OCI-LY7 (cell line): ENCODE measurements around the gene FOXJ2. TPM values are rescaled to one million over a fixed set of nuclear protein-coding genes. Genes with fewer than 3 reads are reported as not detected.

Experiments used
- BruUV-seq: library from RNA; stranded (reverse); fragments of 400-500 nt; replicated peaks from 2 replicates; lab custom pipeline; 2021; lab: Mats Ljungman, UMichigan
- CTCF ChIA-PET: fragments of 300-600 bp; sonication (Branson Sonifier 250); formaldehyde crosslinking; loops from one replicate; lab custom pipeline; 2022; ENCODE audit warnings: antibody characterized with exemption; ENCODE audit not compliant: unreplicated experiment; lab: Charles Lee
- POLR2A ChIA-PET: fragments of 300-600 bp; sonication (Branson Sonifier 250); formaldehyde crosslinking; loops from one replicate; lab custom pipeline; 2022; ENCODE audit warnings: antibody characterized with exemption; lab: Charles Lee
- DNase-seq: peaks from one replicate; pipeline ENCODE4 v3.0.0-alpha.2; 2015; ENCODE audit warnings: low spot score
- H2AFZ ChIP-seq: fragments of 200-600 bp; sonication (generic), shearing (Covaris generic); 2 replicates; pipeline ENCODE4 v1.6.1; 2014; ENCODE audit warnings: mild to moderate bottlenecking, antibody characterized with exemption, low read length, moderate library complexity
- H3K27ac ChIP-seq: fragments of 200-600 bp; sonication (generic); 2 replicates; pipeline ENCODE4 v1.5.1; 2014; ENCODE audit warnings: mixed run types, low read depth, mild to moderate bottlenecking, moderate library complexity, low read length, inconsistent platforms; ENCODE audit not compliant: poor library complexity, severe bottlenecking
- H3K36me3 ChIP-seq: fragments of 200-600 bp; sonication (generic); 2 replicates; pipeline ENCODE4 v1.6.1; 2014; ENCODE audit warnings: mild to moderate bottlenecking, antibody characterized with exemption, low read length, moderate library complexity, mixed read lengths; ENCODE audit not compliant: insufficient read depth
- H3K4me1 ChIP-seq: fragments of 200-600 bp; sonication (generic); 2 replicates; pipeline ENCODE4 v1.5.1; 2014; ENCODE audit warnings: mild to moderate bottlenecking, low read length; ENCODE audit not compliant: insufficient read depth, poor library complexity, severe bottlenecking
- H3K4me2 ChIP-seq: fragments of 200-600 bp; sonication (generic); 2 replicates; pipeline ENCODE4 v1.6.1; 2014; ENCODE audit warnings: mild to moderate bottlenecking, low read length
- H3K4me3 ChIP-seq: fragments of 200-600 bp; sonication (generic); 2 replicates; pipeline ENCODE4 v1.5.1; 2014; ENCODE audit warnings: mild to moderate bottlenecking, low read depth, low read length; ENCODE audit not compliant: poor library complexity, severe bottlenecking
- H3K79me2 ChIP-seq: fragments of 200-600 bp; sonication (generic); 2 replicates; pipeline ENCODE4 v1.6.1; 2016; ENCODE audit warnings: low read depth, mild to moderate bottlenecking, low read length, moderate library complexity, mixed read lengths; ENCODE audit not compliant: insufficient read depth
- H3K9me2 ChIP-seq: fragments of 200-600 bp; sonication (generic); 2 replicates; pipeline ENCODE4 v1.6.1; 2016; ENCODE audit warnings: mild to moderate bottlenecking, low read length, mixed read lengths; ENCODE audit not compliant: insufficient read depth
- H3K9me3 ChIP-seq: fragments of 200-600 bp; sonication (generic); 2 replicates; pipeline ENCODE4 v1.6.1; 2014; ENCODE audit warnings: mild to moderate bottlenecking, mixed run types, low read length, mixed read lengths
- H4K20me1 ChIP-seq: fragments of 200-600 bp; sonication (generic); 2 replicates; pipeline ENCODE4 v1.6.1; 2014; ENCODE audit warnings: mild to moderate bottlenecking, antibody characterized with exemption, low read length, moderate library complexity, mixed read lengths; ENCODE audit not compliant: insufficient read depth
- CTCF ChIP-seq: fragments of 200-600 bp; sonication (generic); conservative IDR thresholded peaks from 2 replicates; pipeline ENCODE4 v1.5.1; 2014; ENCODE audit warnings: mild to moderate bottlenecking, antibody characterized with exemption, low read length, moderate library complexity, mixed read lengths
- EZH2phosphoT487 ChIP-seq: fragments of 200-600 bp; sonication (generic); IDR thresholded peaks from 2 replicates; pipeline ENCODE4 v1.6.1; 2018; ENCODE audit warnings: low read depth, borderline replicate concordance, mild to moderate bottlenecking, mixed run types, antibody characterized with exemption, low read length, moderate library complexity, mixed read lengths
- intact Hi-C: fragments of 100-400 bp; cut with micrococcal nuclease; formaldehyde crosslinking; loops from one replicate; pipeline ENCODE4 v1.10.0; 2022; ENCODE audit not compliant: unreplicated experiment
- total RNA-seq, 2 experiments: library from RNA; depleted of rRNA in 1 of 2; stranded (reverse); fragments of >200 nt in 1 of 2; shearing (Covaris generic) in 1 of 2; gene quantifications; 2 replicates each; pipeline ENCODE4 v1.2.3, GENCODE V29; 2014 to 2022

FOXJ2 gene
- total RNA-seq, 2 experiments from 2014 or later: 5.7 to 9.3 TPM

GRCh38 chr12:8031872-8032241 is 659 bp upstream of the FOXJ2 start:
- no peaks in the 10 kb centered on the region for H3K36me3 ChIP-seq
- no peaks in the 10 kb centered on the region for H4K20me1 ChIP-seq
- H3K79me2 ChIP-seq: no peaks in the 10 kb centered on the region
- peak overlapping the region; percentile 71 for H2AFZ ChIP-seq
- no peaks in the 10 kb centered on the region for H3K9me2 ChIP-seq
- BruUV-seq: no TSS peak
- intact Hi-C loops: loop anchor here (10.0 kb wide), 1 partner anchor 387 kb away; no protein-coding TSS in a partner anchor
- TF ChIP-seq EZH2phosphoT487: no peak
- TF ChIP-seq CTCF: no peak
- CTCF ChIA-PET: no interaction called here
- H3K4me2 ChIP-seq: peak overlapping the region; percentile 93
- DNase-seq: no peak
- H3K27ac ChIP-seq: no peak overlapping the region
- POLR2A ChIA-PET: interaction anchor here (0.7 to 1.0 kb wide), 3 partner anchors 13 to 98 kb away, joined by 3 to 7 read pairs (median 5); no protein-coding TSS in a partner anchor
- peak overlapping the region; percentile 87 for H3K4me3 ChIP-seq
- peaks cover 32% of the 10 kb centered on the region for H3K4me1 ChIP-seq
- H3K9me3 ChIP-seq: no peaks in the 10 kb centered on the region

GRCh38 chr12:8033153-8034044 is 883 bp downstream of the FOXJ2 start:
- no TSS peak for BruUV-seq
- H3K27ac ChIP-seq: peak overlapping the region; percentile 4
- no peaks in the 10 kb centered on the region for H4K20me1 ChIP-seq
- DNase-seq: peak; percentile 34
- H3K9me2 ChIP-seq: no peaks in the 10 kb centered on the region
- ChIA-PET CTCF (interaction anchor here (1.3 kb wide), 1 partner anchor 13 kb away, joined by 4 read pairs; no protein-coding TSS in a partner anchor), POLR2A (interaction anchor here (0.8 to 1.1 kb wide), 3 partner anchors 9 to 49 kb away, joined by 3 to 6 read pairs (median 5); partner anchors contain the start of gene NECAP1)
- TF ChIP-seq CTCF (0 out of 2 replicates have a peak, but pooled peaks have one; percentile 5), EZH2phosphoT487 (no peak)
- intact Hi-C loops: loop anchor here (10.0 kb wide), 1 partner anchor 389 kb away; no protein-coding TSS in a partner anchor
- H2AFZ ChIP-seq: peak overlapping the region; percentile 71
- no peaks in the 10 kb centered on the region for H3K9me3 ChIP-seq
- no peaks in the 10 kb centered on the region for H3K79me2 ChIP-seq
- H3K4me2 ChIP-seq: peak overlapping the region; percentile 93
- H3K4me1 ChIP-seq: peaks cover 47% of the 10 kb centered on the region
- peak overlapping the region; percentile 87 for H3K4me3 ChIP-seq
- H3K36me3 ChIP-seq: no peaks in the 10 kb centered on the region
